GM12878 (cell line): ENCODE data around the gene MOGAT1. TPM values are rescaled to one million over a fixed set of nuclear protein-coding genes. Genes with fewer than 3 reads are reported as not detected.

Experiments used
- ATAC-seq: fragments of 200-7000 bp; cut with Tn5 transposase; 3 replicates; pipeline ENCODE4 v1.9.1; 2020; ENCODE audit warnings: mild to moderate bottlenecking, moderate library complexity
- BruUV-seq: library from RNA; stranded (reverse); fragments of 400-500 nt; replicated peaks from 2 replicates; lab custom pipeline; 2021; lab: Mats Ljungman, UMichigan
- CTCF ChIA-PET: fragments of 300-600 bp; sonication (Branson Sonifier 250); formaldehyde crosslinking; extraction: SDS; loops from one replicate; lab custom pipeline; 2021; ENCODE audit warnings: inconsistent platforms; lab: Yijun Ruan, JAX
- POLR2A ChIA-PET: fragments of 350-600 bp; formaldehyde crosslinking; extraction: SDS; loops from one replicate; lab custom pipeline; 2021; ENCODE audit warnings: inconsistent platforms; lab: Charles Lee
- RAD21 ChIA-PET: fragments of 300-600 bp; sonication (Branson Sonifier 250); formaldehyde crosslinking; loops from one replicate; lab custom pipeline; 2023; ENCODE audit warnings: antibody characterized with exemption; ENCODE audit not compliant: unreplicated experiment; lab: Charles Lee
- SMC1A ChIA-PET: fragments of 300-600 bp; sonication (Branson Sonifier 250); formaldehyde crosslinking; loops from one replicate; lab custom pipeline; 2023; ENCODE audit not compliant: unreplicated experiment, uncharacterized antibody; lab: Charles Lee
- DNase-seq: peaks from one replicate; pipeline ENCODE4 v3.0.0-alpha.2; 2011; ENCODE audit warnings: low read depth, low spot score
- FAIRE-seq: peaks from 3 replicates; lab custom pipeline; 2011; peaks lifted over from hg19 to GRCh38; lab: Jason Lieb, UNC
- H2AFZ ChIP-seq: 2 replicates; pipeline ENCODE4 v1.6.0; 2011; ENCODE audit warnings: low read depth, low read length, control low read depth; ENCODE audit not compliant: control insufficient read depth
- H3K27ac ChIP-seq: 2 replicates; pipeline ENCODE4 v1.5.1; 2011; ENCODE audit warnings: control low read depth; ENCODE audit not compliant: control insufficient read depth, insufficient read depth
- H3K27me3 ChIP-seq, 2 experiments: replicated peaks in 1 of 2; 2 replicates each; pipeline versions ENCODE4 v1.6.0 to v1.6.1; 2011; ENCODE audit warnings: low read length in 1 of 2; ENCODE audit not compliant: control insufficient read depth in 2 of 2, insufficient read depth in 2 of 2
- H3K36me3 ChIP-seq, 2 experiments: 2 replicates each; pipeline ENCODE4 v1.5.1; 2011; ENCODE audit warnings: low read length in 1 of 2; ENCODE audit not compliant: control insufficient read depth in 2 of 2, insufficient read depth in 2 of 2
- H3K4me1 ChIP-seq: 2 replicates; pipeline ENCODE4 v1.6.1; 2011; ENCODE audit warnings: mild to moderate bottlenecking, low read length, moderate library complexity, mixed read lengths; ENCODE audit not compliant: control insufficient read depth, insufficient read depth
- H3K4me2 ChIP-seq: 2 replicates; pipeline ENCODE4 v1.6.0; 2011; ENCODE audit warnings: control low read depth; ENCODE audit not compliant: control insufficient read depth, insufficient read depth
- H3K4me3 ChIP-seq: fragments of 200-600 bp; sonication (generic); 2 replicates; pipeline ENCODE4 v1.5.1; 2016
- H3K79me2 ChIP-seq: 2 replicates; pipeline ENCODE4 v1.6.0; 2011; ENCODE audit warnings: low read length; ENCODE audit not compliant: control insufficient read depth, insufficient read depth
- H3K9ac ChIP-seq: 2 replicates; pipeline ENCODE4 v1.8.0; 2011; ENCODE audit warnings: low read length, control low read depth, mixed read lengths; ENCODE audit not compliant: control insufficient read depth, insufficient read depth
- H3K9me3 ChIP-seq: replicated peaks from 3 replicates; pipeline ENCODE4 v1.5.1; 2011; ENCODE audit warnings: mild to moderate bottlenecking, low read length; ENCODE audit not compliant: control insufficient read depth, insufficient read depth
- H4K20me1 ChIP-seq: 2 replicates; pipeline ENCODE4 v1.6.0; 2011; ENCODE audit not compliant: control insufficient read depth, insufficient read depth
- GABPA ChIP-seq: IDR thresholded peaks from 2 replicates; pipeline ENCODE4 v1.6.1; 2014; ENCODE audit warnings: antibody characterized with exemption, low read depth, mild to moderate bottlenecking, inconsistent platforms
- HDAC6 ChIP-seq: fragments of 200-600 bp; sonication (generic); IDR thresholded peaks from one replicate; pipeline ENCODE4 v1.8.0; 2017; ENCODE audit warnings: antibody characterized with exemption; ENCODE audit not compliant: unreplicated experiment
- KDM1A ChIP-seq: fragments of 200-600 bp; sonication (generic); IDR thresholded peaks from 2 replicates; pipeline ENCODE4 v1.6.1; 2016; ENCODE audit warnings: borderline replicate concordance
- RAD51 ChIP-seq: fragments of 450-650 bp; IDR thresholded peaks from 2 replicates; pipeline ENCODE4 v1.6.1; 2016; ENCODE audit warnings: moderate library complexity, mild to moderate bottlenecking, inconsistent platforms
- SIN3A ChIP-seq: IDR thresholded peaks from 2 replicates; pipeline ENCODE4 v1.6.1; 2012; ENCODE audit warnings: low read depth, low read length, improper control_type of control experiment
- SMAD1 ChIP-seq: fragments of 450-650 bp; IDR thresholded peaks from 2 replicates; pipeline ENCODE4 v1.6.1; 2018; ENCODE audit warnings: mild to moderate bottlenecking, low read depth; ENCODE audit not compliant: partially characterized antibody
- SMAD5 ChIP-seq: IDR thresholded peaks from 2 replicates; pipeline ENCODE4 v1.6.1; 2016; ENCODE audit warnings: antibody characterized with exemption, low read depth
- TCF12 ChIP-seq: IDR thresholded peaks from 2 replicates; pipeline ENCODE4 v1.6.1; 2011; ENCODE audit warnings: low read depth, mild to moderate bottlenecking, low read length
- ZBED1 ChIP-seq: IDR thresholded peaks from 2 replicates; pipeline ENCODE4 v1.6.1; 2016; ENCODE audit warnings: borderline replicate concordance
- WGBS: methylation state at CpG from one replicate; pipeline ENCODE4 v1.1.6; 2016; ENCODE audit warnings: low lambda C conversion rate; ENCODE audit not compliant: insufficient replicate concordance, insufficient coverage; ENCODE audit errors: missing lambda C conversion rate; 5-methylcytosine and 5-hydroxymethylcytosine counted together
- in situ Hi-C: fragments of 300-500 bp; cut with MboI; formaldehyde crosslinking; loops from 9 replicates; pipeline ENCODE4 v1.14.3; 2018; ENCODE audit warnings: mixed read lengths
- intact Hi-C: fragments of 100-400 bp; cut with micrococcal nuclease; formaldehyde crosslinking; loops from one replicate; pipeline ENCODE4 v1.14.2; 2022; ENCODE audit not compliant: unreplicated experiment
- polyA plus RNA-seq, 11 experiments: library from polyadenylated mRNA; depleted of rRNA in 4 of 11; unstranded in 6 of 11; stranded (reverse) in 5 of 11; fragments of >200 nt; fragmentation: Nextera tagmentation in 4 of 11; fragmentation: Illumina TruSeq in 1 of 11; extraction: Ambion mirVana in 4 of 11; extraction: Trizol in 1 of 11; gene quantifications; 1 replicate in 1 of 11; 2 replicates in 10 of 11; pipeline versions ENCODE4 v1.2.1 to v1.2.3, GENCODE V29; 2011 to 2016; ENCODE audit warnings: inconsistent platforms in 2 of 11, missing spikeins in 2 of 11, low read depth in 1 of 11
- total RNA-seq, 4 experiments: library from RNA; depleted of rRNA in 3 of 4; stranded (reverse); fragments of >200 nt in 3 of 4; fragmentation: Illumina TruSeq in 1 of 4; extraction: Trizol in 1 of 4; gene quantifications; 2 replicates each; pipeline versions ENCODE4 v1.2.1 to v1.2.3, GENCODE V29; 2013 to 2021
- TF ChIP-seq, protein P1 (sequence below): fragments of 450-650 bp; IDR thresholded peaks from 2 replicates; pipeline ENCODE4 v1.6.1; 2016; ENCODE audit warnings: mild to moderate bottlenecking
- TF ChIP-seq, protein P2 (sequence below): IDR thresholded peaks from 2 replicates; pipeline ENCODE4 v1.6.1; 2012; ENCODE audit warnings: low read depth, low read length, improper control_type of control experiment

Gene MOGAT1
- total and polyA plus RNA-seq, 10 of the 15 experiments (the other 5 are each of a cell fraction or from before 2014, with no cell fraction given) = not detected

DNA sequence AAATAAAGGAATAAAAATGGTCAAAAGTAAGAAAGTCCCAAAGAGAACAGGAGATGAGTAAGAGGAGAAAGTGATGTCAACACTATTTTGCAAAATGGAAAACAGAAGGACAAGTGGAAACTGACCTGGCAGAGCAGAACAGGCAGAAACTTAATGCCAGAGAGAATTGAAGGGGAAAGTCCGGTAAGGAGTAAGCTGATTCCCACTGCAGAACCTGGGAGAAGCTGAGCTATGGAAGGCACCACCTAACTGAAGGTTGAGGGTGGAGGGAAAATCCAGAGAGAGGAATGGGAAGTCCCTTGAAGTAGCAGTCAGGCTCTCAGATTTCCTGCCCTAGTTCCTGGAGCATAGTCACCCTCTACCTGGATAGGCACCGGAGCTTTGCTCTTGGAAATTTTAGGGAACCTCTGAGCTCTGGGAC lies 59.8 kb downstream of the MOGAT1 start:
- no peak overlapping the region for H3K4me2 ChIP-seq
- ATAC-seq (no peak), DNase-seq (no peak), FAIRE-seq (no peak)
- SMC1A ChIA-PET = interaction anchor here (0.6 to 1.8 kb wide), 6 partner anchors 9 to 413 kb away, joined by 3 to 4 read pairs (median 4); no protein-coding TSS in a partner anchor
- peak overlapping the region; percentile 69; the same call in 1 of the 2 replicates for H3K27ac ChIP-seq
- TF ChIP-seq KDM1A (no peak), GABPA (no peak), HDAC6 (no peak), SMAD5 (no peak), SMAD1 (no peak), SIN3A (no peak), ZBED1 (no peak), TCF12 (no peak), RAD51 (no peak)
- TF ChIP-seq, protein P1, sequence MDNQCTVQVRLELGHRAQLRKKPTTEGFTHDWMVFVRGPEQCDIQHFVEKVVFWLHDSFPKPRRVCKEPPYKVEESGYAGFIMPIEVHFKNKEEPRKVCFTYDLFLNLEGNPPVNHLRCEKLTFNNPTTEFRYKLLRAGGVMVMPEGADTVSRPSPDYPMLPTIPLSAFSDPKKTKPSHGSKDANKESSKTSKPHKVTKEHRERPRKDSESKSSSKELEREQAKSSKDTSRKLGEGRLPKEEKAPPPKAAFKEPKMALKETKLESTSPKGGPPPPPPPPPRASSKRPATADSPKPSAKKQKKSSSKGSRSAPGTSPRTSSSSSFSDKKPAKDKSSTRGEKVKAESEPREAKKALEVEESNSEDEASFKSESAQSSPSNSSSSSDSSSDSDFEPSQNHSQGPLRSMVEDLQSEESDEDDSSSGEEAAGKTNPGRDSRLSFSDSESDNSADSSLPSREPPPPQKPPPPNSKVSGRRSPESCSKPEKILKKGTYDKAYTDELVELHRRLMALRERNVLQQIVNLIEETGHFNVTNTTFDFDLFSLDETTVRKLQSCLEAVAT = no peak
- TF ChIP-seq, protein P2, sequence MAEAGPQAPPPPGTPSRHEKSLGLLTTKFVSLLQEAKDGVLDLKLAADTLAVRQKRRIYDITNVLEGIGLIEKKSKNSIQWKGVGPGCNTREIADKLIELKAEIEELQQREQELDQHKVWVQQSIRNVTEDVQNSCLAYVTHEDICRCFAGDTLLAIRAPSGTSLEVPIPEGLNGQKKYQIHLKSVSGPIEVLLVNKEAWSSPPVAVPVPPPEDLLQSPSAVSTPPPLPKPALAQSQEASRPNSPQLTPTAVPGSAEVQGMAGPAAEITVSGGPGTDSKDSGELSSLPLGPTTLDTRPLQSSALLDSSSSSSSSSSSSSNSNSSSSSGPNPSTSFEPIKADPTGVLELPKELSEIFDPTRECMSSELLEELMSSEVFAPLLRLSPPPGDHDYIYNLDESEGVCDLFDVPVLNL = no peak
- TF ChIP-seq, all 136 proteins: peak for 0
- CTCF ChIA-PET = interaction anchor here (0.8 to 3.1 kb wide), 3 partner anchors 21 to 40 kb away, joined by 3 to 24 read pairs (median 4); no protein-coding TSS in a partner anchor
- Histone ChIP-seq H3K79me2 (no peaks in the 10 kb centered on the region), H4K20me1 (no peaks in the 10 kb centered on the region), H3K36me3 (no peaks in the 10 kb centered on the region), H3K27me3 (no peaks in the 10 kb centered on the region), H2AFZ (peak overlapping the region; percentile 52), H3K9ac (no peak overlapping the region), H3K4me1 (peaks cover 38% of the 10 kb centered on the region), H3K4me3 (no peak overlapping the region), H3K9me3 (no peaks in the 10 kb centered on the region; the same call in 2 of the 3 replicates)
- RAD21 ChIA-PET = interaction anchor here (0.7 to 1.1 kb wide), 4 partner anchors 10 to 208 kb away, joined by 3 read pairs; no protein-coding TSS in a partner anchor
- in situ Hi-C loops (no loop called here), intact Hi-C loops (no loop called here)
- POLR2A ChIA-PET = interaction anchor here (0.9 kb wide), 1 partner anchor 22 kb away, joined by 4 read pairs; no protein-coding TSS in a partner anchor
- 88% methylated on average over 2 of the region's 2 CpGs for WGBS
- BruUV-seq = no TSS peak
